Activated gamma-delta T cell (primary cell): ENCODE results near the gene SEC14L6.
"Not testable (repeated sequence)": the region's sequence is repeated elsewhere in the genome, so short reads cannot be mapped to it uniquely, and the experiment has no call there.

Source experiments
- DNase-seq: peaks from one replicate; lab custom pipeline; 2025; lab: John Stamatoyannopoulos, UW

Gene SEC14L6

GRCh38 chr22:30566125-30566524, 19.6 kb upstream of the SEC14L6 start:
- no peak for DNase-seq

- no peak for DNase-seq
Observed at GRCh38 chr22:30565341-30565740, 18.8 kb upstream of the SEC14L6 start.

- no peak for DNase-seq
Observed at GRCh38 chr22:30564761-30565119, 18.2 kb upstream of the SEC14L6 start.

GRCh38 chr22:30564045-30564760, 17.7 kb upstream of the SEC14L6 start:
- DNase-seq = no peak

- no peak for DNase-seq
Observed at GRCh38 chr22:30562366-30562765, 15.8 kb upstream of the SEC14L6 start.

GRCh38 chr22:30561402-30562189, 15.1 kb upstream of the SEC14L6 start:
- no peak for DNase-seq

- DNase-seq = not testable (repeated sequence)
Observed at GRCh38 chr22:30560643-30561202, 14.2 kb upstream of the SEC14L6 start.

- DNase-seq = no peak
Observed at GRCh38 chr22:30559889-30560288, 13.3 kb upstream of the SEC14L6 start.

GRCh38 chr22:30557243-30557642, 10.7 kb upstream of the SEC14L6 start:
- no peak for DNase-seq

- DNase-seq = no peak
Observed at GRCh38 chr22:30556388-30556787, 9.8 kb upstream of the SEC14L6 start.

- DNase-seq = no peak
Observed at GRCh38 chr22:30555282-30556210, 9.0 kb upstream of the SEC14L6 start.

- DNase-seq = no peak
Observed at GRCh38 chr22:30553971-30554370, 7.4 kb upstream of the SEC14L6 start.

- no peak for DNase-seq
Observed at GRCh38 chr22:30552719-30553118, 6.2 kb upstream of the SEC14L6 start.

- DNase-seq = not testable (repeated sequence)
Observed at GRCh38 chr22:30551813-30552212, 5.3 kb upstream of the SEC14L6 start.

GRCh38 chr22:30547188-30547587, 647 bp upstream of the SEC14L6 start:
- DNase-seq = no peak

- no peak for DNase-seq
Observed at GRCh38 chr22:30542811-30543188, 3.7 kb downstream of the SEC14L6 start.

- no peak for DNase-seq
Observed at GRCh38 chr22:30541961-30542810, 4.4 kb downstream of the SEC14L6 start.

- not testable (repeated sequence) for DNase-seq
Observed at GRCh38 chr22:30541511-30541910, 5.0 kb downstream of the SEC14L6 start.

GRCh38 chr22:30539368-30539767, 7.2 kb downstream of the SEC14L6 start:
- DNase-seq = no peak

- DNase-seq = no peak
Observed at GRCh38 chr22:30538280-30538679, 8.3 kb downstream of the SEC14L6 start.

- no peak for DNase-seq
Observed at GRCh38 chr22:30537083-30537731, 9.3 kb downstream of the SEC14L6 start.
